Subcutaneous adipose tissue (tissue), 4 donors: ENCODE results near the gene RFC1. TPM values are rescaled to one million over a fixed set of nuclear protein-coding genes. Genes with fewer than 3 reads are reported as not detected.

Experiments
- total RNA-seq, 4 donors: library from RNA; depleted of rRNA; stranded (reverse); fragments of >200 nt; gene quantifications; one replicate each; pipeline ENCODE4 v1.1.0, GENCODE V29; 2016
- TF ChIP-seq, protein P1 (sequence below): fragments of 450-650 bp; IDR thresholded peaks from one replicate; pipeline ENCODE4 v1.5.1; 2016; ENCODE audit warnings: low read depth, mild to moderate bottlenecking, control low read depth, antibody characterized with exemption, moderate library complexity

The RFC1 gene
- total RNA-seq, 4 donors from 2014 or later: 29.9 to 42.3 (median 39.0) TPM

DNA sequence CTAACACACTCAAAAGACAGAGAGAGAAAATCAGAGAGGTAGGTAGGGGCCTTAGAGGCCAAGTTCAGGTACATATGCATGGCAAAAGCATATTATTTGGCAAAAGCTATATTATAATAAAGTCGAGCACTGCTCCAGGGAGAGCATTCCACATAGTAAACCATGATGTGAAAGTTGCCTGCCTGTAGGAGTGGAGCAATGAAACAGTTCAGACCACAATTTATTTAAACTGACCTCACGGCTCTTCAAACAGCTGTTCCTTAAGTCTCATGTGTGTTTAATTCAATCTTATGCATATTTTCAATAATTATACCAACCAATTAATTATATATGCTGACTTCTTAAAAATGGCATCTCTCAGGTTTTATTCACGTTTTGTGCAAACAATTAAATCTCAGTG is 3.3 kb downstream of the RFC1 start:
- TF ChIP-seq, protein P1, sequence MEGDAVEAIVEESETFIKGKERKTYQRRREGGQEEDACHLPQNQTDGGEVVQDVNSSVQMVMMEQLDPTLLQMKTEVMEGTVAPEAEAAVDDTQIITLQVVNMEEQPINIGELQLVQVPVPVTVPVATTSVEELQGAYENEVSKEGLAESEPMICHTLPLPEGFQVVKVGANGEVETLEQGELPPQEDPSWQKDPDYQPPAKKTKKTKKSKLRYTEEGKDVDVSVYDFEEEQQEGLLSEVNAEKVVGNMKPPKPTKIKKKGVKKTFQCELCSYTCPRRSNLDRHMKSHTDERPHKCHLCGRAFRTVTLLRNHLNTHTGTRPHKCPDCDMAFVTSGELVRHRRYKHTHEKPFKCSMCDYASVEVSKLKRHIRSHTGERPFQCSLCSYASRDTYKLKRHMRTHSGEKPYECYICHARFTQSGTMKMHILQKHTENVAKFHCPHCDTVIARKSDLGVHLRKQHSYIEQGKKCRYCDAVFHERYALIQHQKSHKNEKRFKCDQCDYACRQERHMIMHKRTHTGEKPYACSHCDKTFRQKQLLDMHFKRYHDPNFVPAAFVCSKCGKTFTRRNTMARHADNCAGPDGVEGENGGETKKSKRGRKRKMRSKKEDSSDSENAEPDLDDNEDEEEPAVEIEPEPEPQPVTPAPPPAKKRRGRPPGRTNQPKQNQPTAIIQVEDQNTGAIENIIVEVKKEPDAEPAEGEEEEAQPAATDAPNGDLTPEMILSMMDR: no peak

DNA sequence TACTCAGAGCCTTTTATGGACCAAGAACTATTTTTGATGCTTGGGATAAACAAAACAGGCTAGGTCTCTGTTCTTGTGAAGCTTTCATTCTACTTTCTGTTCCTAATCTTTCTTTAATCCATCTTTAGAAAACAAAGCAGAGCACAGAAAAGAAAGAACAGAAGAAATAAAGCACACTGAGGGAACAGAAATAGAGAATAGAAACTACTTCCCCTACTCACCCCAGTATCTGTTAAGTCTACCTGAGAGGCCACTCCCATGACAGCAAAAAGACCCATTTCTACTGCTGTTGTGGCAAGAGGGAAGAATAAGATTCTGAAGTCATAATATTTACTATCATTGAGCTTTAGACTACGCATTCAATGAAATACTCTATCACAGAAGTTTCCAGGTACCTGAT is 9.2 kb downstream of the RFC1 start:
- TF ChIP-seq, protein P1: no peak

DNA sequence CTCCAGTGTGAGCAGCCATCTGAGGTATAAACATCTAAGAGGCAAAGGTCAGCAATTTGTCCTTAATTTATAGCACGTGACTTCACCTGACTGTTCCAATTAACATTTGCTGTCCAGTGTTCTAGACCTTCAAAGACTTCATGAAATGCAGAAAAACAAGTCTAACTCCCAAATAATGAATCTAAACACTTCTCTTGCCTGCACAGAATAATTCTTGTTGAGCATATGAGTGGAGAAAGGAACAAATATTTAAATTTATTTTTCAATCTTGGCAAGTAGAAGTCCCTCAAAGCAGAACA is 12.0 kb downstream of the RFC1 start:
- TF ChIP-seq, protein P1: no peak

DNA sequence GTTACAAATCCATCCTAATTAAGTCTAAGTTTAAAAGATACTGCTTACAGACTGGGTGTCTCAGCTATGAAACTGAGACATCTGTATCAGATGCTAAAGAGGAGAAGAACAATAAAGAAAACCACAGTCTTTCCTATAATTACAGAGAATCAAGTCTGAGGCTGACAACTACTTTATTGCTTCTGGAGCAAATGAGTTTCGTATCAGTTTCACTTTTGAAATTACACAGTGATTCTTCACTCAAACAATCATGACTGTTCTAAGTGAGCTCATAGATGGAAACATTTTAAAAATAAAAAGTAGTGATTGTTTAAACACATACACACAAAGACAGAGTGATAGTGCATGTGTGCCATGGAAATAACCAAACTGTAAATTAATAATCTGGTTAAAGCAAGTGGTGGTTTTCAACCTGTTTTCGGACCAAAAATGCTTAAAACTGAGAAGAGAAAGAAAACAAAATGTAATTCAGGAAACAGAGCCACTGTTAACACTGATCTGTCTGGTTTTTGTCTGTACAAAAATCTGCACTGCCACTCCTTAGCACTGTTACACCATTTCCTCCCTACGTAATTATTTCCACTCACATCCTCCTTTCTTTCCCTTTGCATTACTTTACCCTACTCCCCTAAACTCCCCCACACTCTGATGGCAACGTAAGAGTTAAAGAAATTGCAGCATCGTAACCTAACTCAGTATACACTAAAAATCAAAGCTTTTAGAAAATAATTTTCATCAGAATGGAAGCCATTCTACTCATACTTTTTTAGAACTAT is 12.5 kb downstream of the RFC1 start:
- TF ChIP-seq, protein P1: no peak

DNA sequence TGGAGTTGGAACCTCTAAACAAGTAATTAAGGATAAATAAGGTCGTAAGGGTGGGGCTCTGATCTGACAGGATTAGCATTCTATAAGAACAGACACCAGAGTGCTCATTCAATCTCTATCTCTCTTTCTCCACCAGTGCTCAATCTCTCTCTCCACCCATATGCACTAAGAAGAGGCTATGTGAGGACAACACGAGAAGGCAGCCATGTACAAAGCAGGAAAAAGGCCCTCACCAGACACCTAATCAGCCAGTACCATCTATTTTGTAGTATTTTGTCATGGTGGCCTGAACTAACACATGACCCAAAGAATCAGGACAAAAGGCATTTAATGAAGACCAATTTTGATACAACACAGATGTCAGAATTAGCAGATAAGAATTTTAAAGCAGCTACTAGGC is 16.8 kb downstream of the RFC1 start:
- TF ChIP-seq, protein P1: no peak

DNA sequence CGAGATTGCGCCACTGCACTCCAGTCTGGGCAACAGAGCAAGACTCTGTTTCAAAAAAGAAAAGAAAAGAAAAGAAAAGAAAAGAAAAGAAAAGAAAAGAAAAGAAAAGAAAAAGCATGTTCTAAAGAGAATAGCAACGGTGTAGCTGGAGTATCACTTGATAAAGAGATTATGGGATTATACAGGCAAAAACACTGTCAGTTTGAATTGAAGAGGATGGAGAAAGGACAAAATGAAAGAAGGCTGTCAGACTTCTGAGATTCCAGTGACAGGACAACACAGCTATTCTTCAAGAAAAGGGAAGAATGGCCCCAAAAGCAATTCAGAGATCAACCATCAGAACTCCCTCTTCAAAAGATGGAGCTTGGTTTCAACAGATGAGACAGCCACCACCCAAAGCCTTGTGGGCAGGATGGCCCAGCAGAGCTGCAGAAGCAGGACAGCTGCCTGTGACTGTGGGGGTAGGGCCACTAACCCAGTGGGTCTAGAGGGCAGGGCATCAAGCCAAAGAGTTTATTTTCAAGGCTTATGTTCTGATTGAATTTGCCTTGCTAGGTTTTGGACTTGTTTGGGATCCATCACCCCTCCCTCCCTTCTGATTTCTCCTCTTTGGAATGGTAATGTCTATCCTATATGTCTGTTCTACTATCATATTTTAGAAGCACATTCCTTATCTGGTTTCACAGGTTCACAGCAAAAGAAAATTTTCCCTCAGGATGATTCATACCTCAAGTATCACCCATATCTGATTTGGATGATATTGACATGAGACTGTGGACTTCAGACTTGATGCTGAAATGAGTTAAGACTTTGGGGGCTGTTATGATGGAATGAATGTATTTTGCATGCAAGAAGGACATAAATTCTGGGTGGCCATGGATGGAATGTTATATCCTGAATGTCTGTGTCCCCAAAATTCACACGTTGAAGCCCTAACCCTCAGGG is 17.5 kb downstream of the RFC1 start:
- TF ChIP-seq, protein P1: no peak

DNA sequence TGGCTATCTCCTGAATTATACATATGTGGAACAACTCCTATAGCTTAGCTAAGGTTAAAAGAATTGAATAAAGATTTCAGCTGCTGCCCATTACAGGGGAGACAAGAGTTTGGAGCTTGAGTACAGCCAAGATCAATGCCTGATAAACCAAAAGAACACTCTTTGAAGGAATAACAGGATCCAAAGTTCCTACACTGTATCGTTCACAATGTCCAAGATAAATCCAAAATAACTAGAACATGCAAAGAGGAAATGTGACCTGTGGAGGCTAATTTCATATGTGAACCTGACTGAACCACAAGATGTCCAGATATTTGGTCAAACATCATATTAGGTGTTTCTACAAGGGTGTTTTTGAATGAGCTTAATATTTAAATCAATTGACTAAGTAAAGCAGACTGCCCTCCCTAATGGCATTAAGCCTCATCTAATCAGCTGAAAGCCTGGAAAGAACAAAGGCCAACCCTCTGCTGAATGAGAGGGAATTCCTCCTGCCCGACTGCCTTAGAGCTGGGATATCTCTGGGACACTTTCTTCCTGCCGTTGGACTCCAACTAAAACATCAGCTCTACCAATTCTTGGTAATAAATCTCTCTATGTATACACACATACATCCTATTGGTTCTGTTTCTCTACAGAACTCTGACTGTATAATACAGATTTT is 19.2 kb downstream of the RFC1 start:
- TF ChIP-seq, protein P1: no peak
